G401 (cell line): ENCODE data around the gene NOX4. TPM values are rescaled to one million over a fixed set of nuclear protein-coding genes. Genes with fewer than 3 reads are reported as not detected.
"Not testable (repeated sequence)": the region's sequence is repeated elsewhere in the genome, so short reads cannot be mapped to it uniquely, and the experiment has no call there.

Experiments used
- DNase-seq: peaks from one replicate; pipeline ENCODE4 v3.0.0-alpha.2; 2015; ENCODE audit warnings: low spot score
- in situ Hi-C: cut with HindIII; loops from 2 replicates; pipeline ENCODE4 v1.10.0; 2016; ENCODE audit warnings: low sequenced_read_pairs, mixed read lengths
- total RNA-seq: library from RNA; depleted of rRNA; stranded (reverse); fragments of >200 nt; shearing (Covaris generic); gene quantifications from 2 replicates; pipeline ENCODE4 v1.2.3, GENCODE V29; 2014

NOX4 gene
- total RNA-seq, 1 experiment from 2014 or later: not detected

DNA sequence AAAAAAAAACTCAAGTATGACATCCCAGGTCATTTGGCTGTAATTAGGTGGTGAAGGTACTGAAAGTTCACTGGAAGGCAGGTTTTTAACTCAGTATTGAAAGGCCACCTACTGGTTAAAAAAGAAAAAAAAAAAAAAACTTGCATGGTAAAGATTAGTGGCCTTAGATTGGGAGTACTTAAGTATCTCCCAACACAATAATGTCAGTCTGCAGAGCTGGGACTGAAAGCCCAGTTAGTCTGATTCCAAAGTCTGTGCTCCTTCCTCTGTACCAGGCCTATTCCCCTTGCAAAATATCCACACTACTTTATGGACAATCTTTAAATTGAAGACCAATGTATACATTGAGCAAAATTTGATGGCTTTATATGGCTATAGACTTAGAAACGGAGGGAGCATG is 85.5 kb downstream of the NOX4 start:
- in situ Hi-C loops: no loop called here
- DNase-seq: no peak

DNA sequence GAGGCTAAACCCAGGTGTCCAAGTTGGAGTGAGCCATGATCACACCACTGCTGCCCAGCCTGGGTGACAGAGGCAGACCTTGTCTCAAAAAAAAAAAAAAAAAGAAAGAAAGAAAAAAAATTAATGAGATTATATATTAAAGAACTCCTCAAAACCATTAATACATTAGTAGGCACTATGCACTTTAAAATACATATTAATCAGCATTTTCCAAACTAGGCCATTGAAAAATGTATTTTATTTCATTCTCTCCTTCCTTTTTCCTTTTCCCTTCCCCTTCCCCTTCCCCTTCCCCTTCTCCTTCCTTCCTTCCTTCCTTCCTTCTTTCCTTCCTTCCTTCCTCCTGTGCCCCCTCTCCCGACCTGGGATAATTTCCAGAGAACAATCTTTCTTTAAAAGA is 99.5 kb downstream of the NOX4 start:
- in situ Hi-C loops, DNase-seq: not testable (repeated sequence)

DNA sequence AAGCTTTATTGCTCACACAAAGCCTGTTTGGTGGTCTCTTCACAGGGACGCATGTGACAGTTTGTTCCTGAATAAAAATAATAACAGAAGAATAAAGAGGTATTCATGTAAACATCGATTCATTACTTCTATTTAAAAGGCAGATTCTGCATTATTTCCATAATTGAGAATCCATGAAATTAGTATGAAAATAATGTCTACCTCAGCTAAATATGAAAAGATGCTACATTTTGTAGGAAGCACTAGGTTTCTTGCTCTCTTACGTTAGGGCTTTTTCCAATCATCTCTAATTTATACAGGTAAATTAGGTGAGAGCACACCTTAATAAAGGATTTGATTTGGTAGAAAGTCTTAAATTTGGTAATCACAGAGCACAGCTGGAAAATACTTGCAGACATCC is 103.7 kb downstream of the NOX4 start:
- in situ Hi-C loops: not testable (repeated sequence)

DNA sequence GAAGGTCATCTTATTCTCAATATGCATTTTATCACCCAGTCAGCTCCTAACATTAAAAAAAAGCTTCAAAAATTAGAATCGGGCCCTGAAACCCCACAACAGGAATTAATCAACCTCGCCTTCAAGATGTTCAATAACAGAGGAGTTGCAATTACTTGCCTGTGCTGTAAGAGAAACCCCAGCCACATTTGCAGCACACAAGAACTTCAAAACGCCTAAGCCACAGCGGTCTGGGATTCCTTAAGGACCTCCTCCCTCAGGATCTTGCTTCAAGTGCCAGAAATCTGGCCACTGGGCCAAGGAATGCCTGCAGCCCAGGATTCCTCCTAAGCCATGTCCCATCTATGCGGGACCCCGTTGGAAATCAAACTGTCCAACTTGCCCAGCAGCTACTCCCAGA is 108.2 kb downstream of the NOX4 start:
- DNase-seq, in situ Hi-C loops: not testable (repeated sequence)

More for the DNA sequence above, 103.7 kb downstream of the NOX4 start:
- DNase-seq: not testable (repeated sequence)

DNA sequence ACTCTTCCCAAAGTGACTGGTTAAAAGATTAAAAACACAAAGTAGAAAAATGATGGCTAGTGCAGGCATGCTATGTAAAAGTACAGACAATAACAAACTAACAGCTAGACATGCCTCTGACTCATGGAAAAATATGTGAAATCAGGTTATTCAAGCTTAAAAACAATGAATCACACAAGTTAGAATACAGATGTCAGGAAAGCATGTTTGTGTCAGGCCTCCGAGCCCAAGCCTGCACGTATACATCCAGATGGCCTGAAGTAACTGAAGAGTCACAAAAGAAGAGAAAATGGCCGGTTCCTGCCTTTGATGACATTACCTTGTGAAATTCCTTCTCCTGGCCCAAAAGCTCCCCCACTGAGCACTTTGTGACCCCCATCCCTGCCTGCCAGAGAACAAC is 110.1 kb downstream of the NOX4 start:
- in situ Hi-C loops: no loop called here
- no peak for DNase-seq

DNA sequence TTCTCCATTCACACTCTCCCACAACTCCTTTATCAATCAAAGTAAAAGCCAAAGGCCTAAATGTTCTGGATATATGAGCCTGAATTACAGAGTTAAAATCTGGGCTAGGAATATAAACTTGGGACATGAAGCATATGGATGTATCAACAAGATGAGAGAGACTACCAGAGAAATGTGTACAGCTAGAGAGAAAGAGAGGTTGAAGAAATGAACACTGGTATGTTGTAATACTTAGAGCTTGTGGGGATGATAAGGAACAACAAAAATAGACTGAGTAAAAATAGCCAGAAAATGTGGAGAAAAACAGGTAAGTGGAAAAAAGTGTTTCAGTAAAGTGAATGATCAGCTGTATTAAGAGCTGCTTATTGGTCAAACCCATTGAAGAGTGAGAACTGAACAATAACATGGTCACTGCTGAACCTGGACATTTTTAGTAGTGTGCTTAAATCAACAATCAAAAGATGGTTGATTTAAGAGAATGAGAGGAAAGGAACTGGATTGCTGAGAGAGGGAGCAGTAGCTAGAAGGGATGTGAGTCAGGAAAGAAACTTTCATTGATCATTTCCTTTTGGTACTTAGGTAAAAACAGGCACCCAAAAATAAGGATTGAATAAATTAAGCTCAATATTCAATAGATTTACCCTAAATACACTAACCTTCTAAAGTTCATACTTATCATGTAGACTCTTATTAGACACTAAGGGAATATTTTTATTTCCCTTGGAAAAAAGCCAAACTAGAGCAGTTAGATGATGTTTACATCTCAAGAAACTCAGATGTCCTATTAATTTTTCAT is 111.0 kb downstream of the NOX4 start:
- in situ Hi-C loops, DNase-seq: not testable (repeated sequence)

DNA sequence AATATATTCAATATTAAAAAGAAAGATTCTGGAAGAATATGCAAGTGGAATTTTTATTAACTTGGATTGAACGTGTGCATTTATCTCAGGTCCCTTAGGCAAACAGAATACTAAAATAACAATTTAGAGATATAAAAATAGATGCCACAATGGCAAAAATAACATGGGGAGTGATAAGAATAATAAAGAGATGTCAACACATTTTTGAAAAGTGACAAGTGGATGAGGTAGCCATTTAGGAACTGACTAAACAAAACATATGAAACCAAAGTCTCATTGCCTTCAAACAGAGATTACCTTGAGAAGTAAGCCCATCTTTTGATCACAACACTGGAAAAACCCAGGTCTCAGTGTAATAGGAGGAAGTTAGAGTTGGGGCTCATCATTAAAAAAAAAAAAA is 112.2 kb downstream of the NOX4 start:
- in situ Hi-C loops, DNase-seq: not testable (repeated sequence)

DNA sequence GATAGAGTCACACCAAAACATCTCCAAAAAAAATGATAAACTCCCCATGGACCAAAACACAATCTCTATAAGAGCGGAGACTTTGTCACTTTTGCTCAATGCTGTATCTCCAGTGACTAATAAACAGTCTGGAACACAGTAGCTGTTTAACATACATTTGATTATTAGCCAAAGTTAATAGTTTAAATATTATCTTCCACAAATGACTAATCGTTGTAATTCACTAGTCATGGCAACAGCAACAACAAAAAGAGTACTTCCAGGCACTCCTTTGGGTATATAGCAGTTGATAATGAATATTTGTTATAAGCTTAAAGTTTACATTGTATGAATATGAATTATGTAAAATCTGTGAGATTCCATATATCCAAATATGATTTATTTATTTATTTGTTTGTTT is 121.8 kb downstream of the NOX4 start:
- DNase-seq, in situ Hi-C loops: not testable (repeated sequence)

DNA sequence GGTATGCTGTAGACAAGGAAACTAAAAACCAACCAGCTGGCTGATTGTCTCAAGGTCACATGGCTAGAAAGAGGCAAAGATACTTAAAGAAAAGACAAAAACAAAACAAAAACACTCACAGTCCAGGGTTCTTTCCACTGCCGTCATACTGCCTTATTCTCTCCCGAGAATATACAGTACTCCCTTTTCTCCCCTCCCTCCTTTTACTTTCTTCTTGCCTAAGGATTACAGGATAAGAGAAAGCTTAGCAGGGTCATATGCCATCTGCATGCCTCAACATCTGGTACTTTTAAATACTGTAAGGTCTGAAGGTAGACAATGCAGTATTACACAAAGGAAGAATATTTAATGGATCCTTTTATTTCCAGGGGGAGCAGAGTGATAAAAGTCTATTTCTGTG is 126.3 kb downstream of the NOX4 start:
- in situ Hi-C loops, DNase-seq: not testable (repeated sequence)

DNA sequence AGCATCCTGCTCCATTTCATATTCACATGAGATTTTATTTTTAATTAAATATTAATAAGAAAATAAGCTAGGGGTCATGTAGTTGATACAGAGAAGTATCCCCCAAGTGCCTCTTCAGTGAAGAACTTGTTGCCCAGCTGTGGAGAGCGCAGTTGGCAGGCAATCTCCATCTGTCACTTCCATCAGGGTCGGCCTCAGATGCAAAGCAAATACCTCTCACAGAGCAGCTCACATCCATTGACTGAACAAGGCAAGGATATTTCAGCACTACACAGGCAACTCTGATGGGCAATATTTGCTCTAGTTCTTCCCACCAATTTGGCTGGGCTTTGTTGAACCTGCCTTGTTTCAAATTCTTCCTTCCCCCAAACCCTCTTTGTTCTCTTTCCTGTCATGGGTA is 129.4 kb downstream of the NOX4 start:
- DNase-seq: no peak
- in situ Hi-C loops: no loop called here

DNA sequence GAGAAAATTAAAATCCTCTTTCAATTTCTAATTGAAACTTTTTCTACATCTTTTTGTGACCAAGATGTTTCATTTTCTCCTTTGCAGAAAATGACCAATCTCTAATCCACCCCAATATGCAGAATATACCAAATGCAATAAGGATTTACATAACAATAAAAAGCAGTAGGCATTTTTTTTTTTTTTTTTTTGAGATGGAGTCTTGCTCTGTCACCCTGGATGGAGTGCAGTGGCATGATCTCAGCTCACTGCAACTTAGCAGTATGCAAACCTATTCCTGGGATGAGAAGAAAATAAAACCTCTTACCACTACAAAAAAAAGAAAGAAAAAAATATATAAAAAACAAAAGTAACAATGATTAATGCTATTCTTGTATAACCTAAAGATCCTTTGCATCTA is 132.0 kb downstream of the NOX4 start:
- DNase-seq, in situ Hi-C loops: not testable (repeated sequence)

DNA sequence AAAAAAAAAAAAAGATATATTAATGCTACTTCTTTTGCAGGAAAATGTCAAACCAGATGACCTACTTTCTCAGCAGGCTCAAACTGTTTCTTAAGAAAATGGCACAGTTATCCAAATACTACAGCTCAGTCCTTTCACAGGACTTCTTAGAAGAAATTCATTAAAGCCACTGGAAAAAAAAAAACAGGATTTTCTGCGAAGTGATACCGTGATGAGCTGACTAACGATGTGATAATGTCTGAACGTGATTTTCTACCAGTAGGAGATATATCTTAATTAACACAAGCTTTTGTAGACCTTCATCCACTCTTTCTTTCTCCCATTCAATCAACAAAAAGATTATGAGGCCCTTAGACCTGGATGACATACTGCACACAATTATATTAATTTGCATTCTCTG is 132.4 kb downstream of the NOX4 start:
- in situ Hi-C loops: no loop called here
- DNase-seq: no peak

DNA sequence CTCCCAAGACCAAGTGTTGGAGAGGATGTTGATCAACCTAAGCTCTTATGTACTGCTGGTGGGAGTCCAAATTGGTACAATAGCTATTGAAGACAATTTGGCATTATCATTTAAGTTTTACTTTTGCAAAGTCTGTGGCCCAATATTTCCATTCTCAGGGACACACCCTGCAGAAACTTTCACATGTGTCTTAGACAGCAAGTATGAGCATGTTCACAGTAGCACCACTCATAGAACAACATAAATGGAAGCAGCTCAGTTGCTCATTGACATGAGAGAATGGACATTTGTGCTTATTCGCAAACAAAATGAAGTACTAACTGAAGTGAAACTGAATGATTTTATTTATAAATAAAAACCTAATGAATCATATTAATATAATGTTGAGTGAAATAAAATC is 135.5 kb downstream of the NOX4 start:
- in situ Hi-C loops: no loop called here
- no peak for DNase-seq

DNA sequence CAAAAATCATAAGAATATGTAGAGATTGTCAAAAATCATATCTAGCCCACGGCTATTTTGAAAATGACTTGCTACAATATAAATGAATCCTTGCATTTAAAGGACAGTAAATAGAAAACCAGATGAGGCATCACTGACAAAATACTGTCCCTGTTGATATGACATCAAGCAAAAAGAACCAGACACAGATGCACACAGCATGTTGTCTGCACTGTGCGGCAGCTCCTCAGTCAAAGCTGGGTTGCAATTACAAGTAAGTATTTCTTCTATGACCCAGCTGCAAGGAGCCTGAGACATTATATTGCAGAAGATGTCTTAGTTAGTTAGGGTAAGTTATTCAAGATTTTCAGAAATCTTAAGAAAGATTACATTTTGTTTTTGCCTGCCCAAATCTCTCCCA is 136.7 kb downstream of the NOX4 start:
- in situ Hi-C loops: not testable (repeated sequence)

DNA sequence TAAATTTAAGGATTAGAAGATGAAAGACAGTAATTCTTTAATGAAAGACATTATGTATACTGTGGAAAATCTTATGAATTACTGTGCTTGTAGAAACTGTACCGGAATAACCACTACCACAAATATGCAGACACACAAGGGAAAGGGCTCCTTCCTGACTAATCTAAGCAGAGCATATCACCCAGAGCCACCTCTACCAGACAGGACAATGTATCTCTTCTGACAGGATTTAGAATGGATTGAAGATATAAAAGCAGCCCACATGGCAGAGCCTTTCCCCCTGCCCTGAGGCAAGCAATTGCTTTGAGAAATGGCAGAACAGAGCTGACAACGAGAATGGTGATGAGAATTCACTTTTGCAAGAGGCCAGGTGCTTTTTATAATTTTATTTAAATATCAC is 144.1 kb downstream of the NOX4 start:
- in situ Hi-C loops: no loop called here
- DNase-seq: no peak

More for the DNA sequence above, 136.7 kb downstream of the NOX4 start:
- DNase-seq: not testable (repeated sequence)

DNA sequence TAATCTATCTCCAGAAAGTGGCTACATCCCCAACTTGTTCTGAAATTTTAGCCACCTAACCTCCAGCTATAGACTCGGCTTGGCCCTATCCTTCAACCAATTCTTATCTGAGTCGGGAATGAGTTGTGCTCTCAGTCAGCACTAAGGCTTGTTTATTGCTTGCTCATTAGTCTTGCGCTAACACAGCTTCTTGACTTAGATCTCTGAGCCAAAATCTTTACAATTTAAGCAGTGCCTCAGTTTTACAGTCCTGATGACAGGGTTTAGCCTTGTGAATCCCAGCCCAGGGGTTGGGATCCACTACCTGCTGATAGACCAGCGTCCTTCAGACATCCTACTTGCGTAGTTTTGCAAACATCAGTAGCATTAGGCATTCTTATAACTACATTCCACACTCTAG is 144.6 kb downstream of the NOX4 start:
- no peak for DNase-seq
- in situ Hi-C loops: no loop called here

DNA sequence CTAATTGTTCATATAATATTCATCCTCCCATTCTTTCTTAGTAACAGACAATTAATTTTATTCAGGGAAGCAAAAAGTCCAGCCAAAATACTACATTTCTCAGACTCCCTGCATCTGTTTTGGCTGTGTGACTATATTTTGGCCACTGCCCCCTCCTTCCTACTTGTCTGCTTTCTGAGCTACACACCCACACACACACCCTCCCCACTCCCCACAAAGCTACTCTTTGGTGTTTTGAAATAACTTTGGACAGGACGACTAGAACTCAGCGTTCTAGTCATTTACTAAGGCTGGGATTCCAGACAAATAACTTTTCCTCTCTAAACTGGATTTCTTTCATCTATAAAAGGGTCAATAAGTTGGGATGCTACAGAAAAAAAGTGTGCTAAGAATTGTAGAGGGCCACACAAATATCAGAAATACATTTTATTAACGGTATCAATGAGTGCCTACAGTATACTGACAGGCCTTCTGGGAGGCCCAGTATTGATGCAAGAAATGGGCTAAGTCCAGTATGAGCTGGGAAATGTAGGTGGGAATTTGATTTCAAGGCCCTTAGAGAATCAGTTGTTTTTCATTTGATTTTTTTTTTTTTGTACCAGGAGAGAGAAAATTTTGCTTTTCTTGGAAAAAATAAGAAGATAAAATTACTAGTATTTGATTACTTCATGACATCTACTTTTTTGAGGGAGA is 148.1 kb downstream of the NOX4 start:
- in situ Hi-C loops, DNase-seq: not testable (repeated sequence)

DNA sequence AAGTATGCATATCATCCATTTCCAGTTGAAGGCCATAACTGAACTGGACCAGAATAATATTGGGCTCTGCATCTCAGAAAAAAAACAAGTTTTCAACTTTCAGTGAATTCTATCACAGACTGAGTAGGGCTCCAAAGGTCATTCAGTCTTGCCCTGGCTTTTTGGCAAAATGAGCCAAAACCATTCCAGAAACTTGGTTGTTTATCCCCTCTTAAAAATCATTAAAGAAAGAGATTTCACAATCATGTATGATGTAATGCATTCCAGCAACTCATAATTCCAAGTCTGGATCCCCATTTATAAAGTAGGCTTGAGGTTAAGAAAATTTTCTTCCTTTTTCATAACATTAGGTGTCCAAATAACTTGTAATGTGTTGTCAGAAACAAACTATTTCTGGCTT is 150.7 kb downstream of the NOX4 start:
- DNase-seq, in situ Hi-C loops: not testable (repeated sequence)

DNA sequence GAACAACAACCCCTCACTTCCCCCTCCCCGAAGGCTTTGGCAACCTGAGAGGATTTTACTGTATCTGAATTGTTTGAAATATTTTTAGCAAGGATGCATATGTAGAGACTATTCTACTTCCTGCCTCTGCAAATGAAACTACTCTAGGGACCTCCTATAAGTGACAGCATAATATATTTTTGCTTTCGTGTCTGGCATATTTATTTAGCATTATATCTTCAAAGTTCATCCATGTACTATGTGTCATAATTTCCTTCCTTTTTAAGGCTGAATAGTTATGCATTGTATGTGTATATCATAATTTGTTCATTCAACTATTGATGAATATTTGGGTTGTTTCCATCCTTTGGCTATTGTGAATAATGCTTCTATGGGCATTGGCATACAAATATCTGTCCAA is 153.1 kb downstream of the NOX4 start:
- DNase-seq, in situ Hi-C loops: not testable (repeated sequence)

DNA sequence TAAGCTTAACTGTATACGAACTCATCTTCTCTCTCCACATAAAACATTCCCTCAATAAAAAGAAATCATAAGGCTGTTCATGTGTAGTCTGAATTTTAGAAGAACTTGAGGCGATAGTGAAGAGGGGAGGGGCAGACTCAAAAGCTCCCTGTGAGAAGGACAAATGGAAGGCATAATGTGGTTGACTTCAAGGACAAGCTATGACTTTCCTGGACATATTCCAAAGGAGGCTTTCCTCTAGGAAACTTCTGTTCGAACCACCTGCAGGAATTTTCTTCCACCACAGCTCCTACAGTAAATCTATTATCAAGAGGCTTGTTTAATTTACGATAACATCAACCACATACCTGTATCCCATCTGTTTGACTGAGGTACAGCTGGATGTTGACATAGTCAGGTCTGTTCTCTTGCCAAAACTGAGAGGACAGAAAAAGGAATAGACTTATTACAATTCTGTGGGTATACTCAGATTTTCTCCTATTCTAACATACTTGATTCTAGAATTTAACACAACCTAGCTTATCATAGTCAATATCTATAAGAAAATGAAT is 154.0 kb downstream of the NOX4 start:
- DNase-seq, in situ Hi-C loops: not testable (repeated sequence)
